Measurements from ENCODE around the gene HELLS.
"Not testable (repeated sequence)": the region's sequence is repeated elsewhere in the genome, so short reads cannot be mapped to it uniquely, and the experiment has no call there.

The HELLS gene

GRCh38 chr10:94607111-94607510 lies 61.5 kb downstream of the HELLS start:
- DNase-seq (ENCODE audit: low read depth in 2 of 2) = no peak

GRCh38 chr10:94608559-94608958 lies 63.0 kb downstream of the HELLS start:
- DNase-seq (ENCODE audit: low read depth in 2 of 2) = no peak

GRCh38 chr10:94614558-94614957 lies 69.0 kb downstream of the HELLS start:
- DNase-seq (ENCODE audit: low read depth in 2 of 2) = no peak

GRCh38 chr10:94617389-94617944 lies 71.9 kb downstream of the HELLS start:
- no peak for DNase-seq (ENCODE audit: low read depth in 2 of 2)

- no peak for DNase-seq (ENCODE audit: low read depth in 2 of 2)
These were observed 77.1 kb downstream of the HELLS start for GRCh38 chr10:94622666-94623205.

- DNase-seq (ENCODE audit: low read depth in 2 of 2) = no peak
These were observed 78.0 kb downstream of the HELLS start for GRCh38 chr10:94623572-94623971.

GRCh38 chr10:94626476-94626875 lies 80.9 kb downstream of the HELLS start:
- DNase-seq (ENCODE audit: low read depth in 2 of 2) = no peak

GRCh38 chr10:94627511-94627910 lies 81.9 kb downstream of the HELLS start:
- DNase-seq (ENCODE audit: low read depth in 2 of 2) = no peak

GRCh38 chr10:94630017-94630688 lies 84.6 kb downstream of the HELLS start:
- DNase-seq (ENCODE audit: low read depth in 2 of 2) = peak; percentile 6 to 7

- no peak for DNase-seq (ENCODE audit: low read depth in 2 of 2)
These were observed 85.7 kb downstream of the HELLS start for GRCh38 chr10:94631077-94631875.

GRCh38 chr10:94632954-94633353 lies 87.4 kb downstream of the HELLS start:
- no peak for DNase-seq (ENCODE audit: low read depth in 2 of 2)

- DNase-seq (ENCODE audit: low read depth in 2 of 2) = not testable (repeated sequence)
These were observed 92.5 kb downstream of the HELLS start for GRCh38 chr10:94638097-94638496.

GRCh38 chr10:94639902-94640301 lies 94.3 kb downstream of the HELLS start:
- DNase-seq (ENCODE audit: low read depth in 2 of 2) = no peak

GRCh38 chr10:94640562-94640961 lies 95.0 kb downstream of the HELLS start:
- DNase-seq (ENCODE audit: low read depth in 2 of 2) = no peak

GRCh38 chr10:94641480-94641879 lies 95.9 kb downstream of the HELLS start:
- DNase-seq (ENCODE audit: low read depth in 2 of 2) = no peak

GRCh38 chr10:94644352-94644751 lies 98.8 kb downstream of the HELLS start:
- no peak for DNase-seq (ENCODE audit: low read depth in 2 of 2)

GRCh38 chr10:94645285-94645684 lies 99.7 kb downstream of the HELLS start:
- no peak for DNase-seq (ENCODE audit: low read depth in 2 of 2)
